ENCODE measurements around the gene C4orf50.

The C4orf50 gene

DNA sequence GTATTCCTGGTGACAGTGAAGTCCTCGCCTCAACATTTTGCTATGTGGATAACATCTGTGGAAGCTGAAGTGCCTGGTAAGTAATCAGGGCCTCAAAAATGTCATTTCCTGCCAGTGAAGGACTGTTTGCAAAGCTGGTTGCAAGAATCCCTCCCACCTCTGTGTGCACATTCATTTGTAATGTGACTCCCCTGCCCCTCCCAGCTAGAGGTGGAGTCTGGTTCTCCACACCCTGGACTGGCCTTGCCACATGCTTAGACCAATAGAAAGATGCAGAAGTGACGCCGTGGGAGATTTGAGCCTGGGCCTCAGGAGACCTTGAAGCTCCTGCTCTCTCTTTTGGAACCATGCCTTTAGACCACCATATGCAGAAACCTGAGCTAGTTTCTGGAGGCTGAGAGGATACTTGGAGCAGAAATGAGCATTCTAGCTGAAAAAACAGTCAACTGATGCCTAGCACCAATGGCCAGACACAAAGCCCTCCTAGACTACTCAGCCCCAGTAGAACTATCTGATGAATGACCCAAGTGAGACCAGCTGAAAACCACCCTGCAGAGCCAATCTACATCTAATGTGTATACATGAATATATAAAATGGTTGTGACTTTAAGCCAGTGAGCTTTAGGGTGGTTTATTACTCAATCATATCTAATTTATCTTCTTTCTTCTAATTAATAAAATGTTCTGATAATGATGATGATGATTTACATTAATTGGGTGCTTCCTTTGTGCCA lies 77.6 kb downstream of the C4orf50 start:
- DNase-seq, result peak in 1 of 2 donors; percentile 2

DNA sequence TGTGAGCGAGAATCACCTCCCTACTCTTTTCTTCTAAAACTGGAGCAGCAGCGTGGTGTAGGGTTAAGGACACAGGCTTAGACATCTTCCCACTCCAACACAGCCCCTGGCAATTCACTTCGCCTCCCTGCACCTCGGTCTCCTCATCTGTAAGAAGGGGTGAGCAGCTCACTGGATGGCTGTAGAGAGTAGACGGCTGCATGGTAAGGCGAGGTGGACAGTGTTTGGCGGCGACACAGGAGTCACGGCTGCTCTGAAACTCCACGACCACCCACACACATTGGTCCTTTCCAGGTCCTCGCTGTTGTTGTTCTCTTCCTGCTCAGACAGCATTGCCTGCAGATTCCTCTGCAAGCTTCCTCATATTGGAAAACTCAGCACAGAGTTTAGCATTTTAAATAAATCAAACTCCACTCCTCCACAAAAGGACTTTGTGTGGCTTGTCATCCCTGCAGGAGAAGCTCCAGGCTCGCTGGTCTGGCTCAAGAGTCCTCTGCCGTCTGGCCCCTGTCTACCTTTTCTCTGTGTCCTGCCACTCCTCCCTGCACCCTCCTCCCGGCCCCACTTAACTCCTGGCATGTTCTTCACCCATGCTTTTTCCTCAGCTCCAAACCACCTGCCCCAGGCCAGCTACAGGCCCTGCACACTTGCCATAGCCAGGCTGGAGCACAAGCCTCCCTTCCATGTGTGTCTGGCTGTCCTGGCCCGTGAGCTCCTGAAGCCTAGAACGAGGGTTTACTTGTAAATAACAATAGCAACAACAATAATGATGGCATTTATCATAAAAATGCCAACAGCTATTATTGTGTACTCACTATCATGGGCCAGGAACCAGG lies 84.0 kb downstream of the C4orf50 start:
- no peak for DNase-seq

DNA sequence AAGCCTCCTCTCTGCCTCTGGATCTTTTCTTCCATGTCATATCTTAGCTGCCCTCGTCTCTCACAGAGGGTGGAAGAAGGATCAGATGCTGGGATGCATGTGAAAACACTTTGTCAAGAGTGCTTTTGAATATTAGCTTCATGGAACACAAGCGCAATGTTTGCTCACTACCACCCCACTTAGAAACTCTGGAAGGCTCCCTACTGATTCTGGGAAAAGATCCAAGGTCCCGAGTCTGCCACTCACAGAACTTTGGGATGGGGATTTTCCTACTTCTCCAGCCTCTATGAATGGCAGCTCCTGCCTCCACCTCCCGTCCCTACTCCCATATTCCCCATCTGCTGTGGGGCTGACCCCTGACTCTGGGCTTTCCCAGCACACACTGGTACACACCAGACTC lies 85.1 kb downstream of the C4orf50 start:
- DNase-seq, result no peak

DNA sequence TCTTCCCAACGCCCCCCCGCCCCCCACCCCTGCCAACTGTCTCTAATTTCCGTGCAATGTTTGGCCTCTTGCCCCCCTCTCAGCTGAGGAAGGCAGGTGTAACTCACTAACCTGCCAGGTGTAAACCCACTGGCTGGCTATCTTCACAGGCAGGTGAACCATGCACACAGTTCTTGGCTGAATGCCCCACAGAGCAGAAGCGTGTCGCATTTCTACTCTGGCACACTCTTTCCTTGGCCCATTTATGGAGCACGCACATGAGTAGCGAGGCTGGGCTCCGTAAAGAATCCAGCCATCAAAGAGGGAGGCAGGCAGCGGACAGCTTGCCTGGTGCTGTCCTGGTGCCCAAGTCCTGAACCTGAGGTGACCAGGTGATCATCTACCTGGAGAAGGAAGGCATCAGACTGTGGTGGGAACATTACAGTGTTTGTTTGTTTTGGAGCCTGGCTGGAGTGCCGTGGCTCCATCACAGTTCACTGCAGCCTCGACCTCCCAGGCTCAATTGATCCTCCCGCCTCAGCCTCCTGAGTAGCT lies 86.1 kb downstream of the C4orf50 start:
- no peak for DNase-seq

DNA sequence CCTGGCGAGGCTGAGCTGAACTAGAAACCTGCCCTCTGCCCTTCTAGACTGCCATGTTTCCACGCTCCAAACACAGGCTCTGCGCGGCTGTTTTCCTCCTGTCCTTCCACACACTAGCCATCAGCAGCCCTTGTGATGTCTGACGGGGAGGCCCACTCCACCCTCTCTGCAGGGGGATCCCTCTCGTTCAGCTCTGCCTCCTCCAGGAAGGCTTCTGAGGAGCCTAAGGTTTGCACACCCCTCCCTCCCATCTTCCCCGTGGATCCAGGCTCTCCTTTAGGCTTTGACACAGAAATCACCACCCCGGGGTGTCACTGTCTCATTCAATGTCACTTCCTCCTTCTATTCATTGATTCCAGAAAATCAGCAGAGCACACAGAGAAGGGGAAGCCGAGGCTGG lies 86.7 kb downstream of the C4orf50 start:
- no peak for DNase-seq

DNA sequence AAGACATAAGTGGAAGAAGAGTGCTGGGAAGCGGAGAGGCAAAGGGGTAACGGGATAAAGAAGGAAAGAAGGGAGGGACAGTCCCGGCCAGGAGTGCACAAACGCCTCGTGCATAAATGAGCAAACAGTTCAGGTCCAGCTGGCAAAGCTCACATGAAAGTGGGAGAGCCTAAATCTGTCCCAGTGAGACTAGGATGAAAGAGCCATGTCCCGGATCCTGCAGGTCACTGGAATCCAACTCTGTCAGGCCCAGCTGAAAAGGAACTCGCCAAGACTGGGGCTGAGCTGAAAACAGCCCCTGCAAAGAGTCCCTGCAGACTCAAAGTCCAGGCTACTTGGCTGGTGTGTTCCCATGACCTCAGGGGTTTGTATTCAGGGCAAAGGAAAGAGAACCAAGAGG lies 87.4 kb downstream of the C4orf50 start:
- no peak for DNase-seq

DNA sequence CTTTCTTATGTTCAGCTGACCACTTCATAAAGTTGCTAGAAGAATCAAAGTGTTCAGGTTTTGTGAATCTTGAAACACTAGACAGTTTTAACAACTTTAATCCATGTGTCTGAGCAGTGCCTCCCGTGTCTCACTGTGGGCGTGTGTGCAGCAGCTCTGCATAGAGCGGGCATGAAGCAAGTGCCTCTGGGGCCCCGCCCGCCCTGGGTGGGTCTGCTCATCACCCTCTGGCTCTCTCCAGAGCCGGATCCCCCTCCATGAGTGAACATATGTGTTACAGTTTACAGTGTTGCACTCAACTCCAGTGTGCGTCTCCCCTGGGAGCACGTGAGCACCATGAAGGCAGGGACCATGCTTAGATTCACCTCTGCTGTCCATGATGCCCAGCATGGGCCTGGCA lies 87.8 kb downstream of the C4orf50 start:
- DNase-seq, result no peak

DNA sequence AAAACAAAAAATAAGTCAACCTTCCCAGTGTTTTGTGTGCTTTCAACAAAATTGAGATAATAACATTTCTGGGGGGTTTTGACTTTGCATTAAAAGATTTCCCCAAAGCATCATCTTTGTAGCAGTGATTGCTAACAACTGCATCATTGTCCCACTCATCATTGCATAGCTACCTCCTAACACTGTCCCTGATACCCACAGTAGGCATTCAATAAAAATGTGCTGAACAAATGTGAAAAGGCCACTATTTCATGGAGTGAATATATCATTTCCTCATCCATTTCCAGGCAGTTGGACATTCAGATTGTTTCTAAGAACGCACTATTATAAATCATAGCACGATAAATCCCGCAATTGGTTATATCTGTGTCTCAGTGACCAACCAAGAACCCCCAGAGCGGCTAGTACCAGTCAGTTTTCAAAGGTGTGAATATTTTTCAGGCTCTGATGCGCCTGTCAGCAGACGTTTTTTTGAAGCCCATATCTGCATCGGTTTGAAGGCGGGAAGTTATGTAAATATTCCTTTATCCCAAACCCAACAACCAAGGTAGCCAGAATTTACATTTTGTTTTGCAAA lies 89.3 kb downstream of the C4orf50 start:
- no peak for DNase-seq

DNA sequence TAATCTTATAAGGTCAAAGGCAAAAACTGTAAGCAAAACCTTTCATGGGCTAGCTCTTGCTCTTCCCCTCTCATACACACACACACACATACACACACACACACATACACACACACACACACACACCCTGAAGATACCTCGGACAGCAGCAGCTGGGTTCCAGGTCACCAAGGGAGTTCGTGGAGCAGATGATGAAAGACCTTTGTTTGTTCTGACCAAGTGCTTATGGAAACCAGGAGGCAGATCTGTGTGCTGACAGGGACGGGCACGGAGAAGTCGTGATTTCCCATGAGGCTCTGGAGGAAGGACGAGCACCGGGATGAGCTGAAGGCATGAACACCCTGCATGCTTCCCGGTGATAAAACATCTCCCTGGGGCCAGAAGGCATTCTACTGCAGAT lies 90.0 kb downstream of the C4orf50 start:
- DNase-seq, result no peak

DNA sequence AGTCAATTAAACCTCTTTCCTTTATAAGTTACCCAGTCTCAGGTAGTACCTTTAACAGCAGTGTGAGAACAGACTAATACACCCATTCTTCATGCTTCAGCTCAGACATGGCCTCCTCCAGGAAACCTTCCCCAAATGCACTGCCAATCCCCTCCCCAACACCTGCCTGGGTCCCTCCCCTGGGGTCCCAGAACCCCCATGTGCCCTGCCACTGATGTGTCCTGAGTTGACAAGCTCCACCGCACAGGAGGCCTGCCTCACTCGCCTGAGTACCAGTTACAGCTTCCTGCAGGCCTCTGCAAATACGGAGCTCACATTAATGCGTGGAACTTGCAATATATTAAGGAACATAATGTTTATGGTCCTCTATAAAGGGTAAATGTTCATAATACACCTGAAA lies 90.5 kb downstream of the C4orf50 start:
- DNase-seq, result no peak

DNA sequence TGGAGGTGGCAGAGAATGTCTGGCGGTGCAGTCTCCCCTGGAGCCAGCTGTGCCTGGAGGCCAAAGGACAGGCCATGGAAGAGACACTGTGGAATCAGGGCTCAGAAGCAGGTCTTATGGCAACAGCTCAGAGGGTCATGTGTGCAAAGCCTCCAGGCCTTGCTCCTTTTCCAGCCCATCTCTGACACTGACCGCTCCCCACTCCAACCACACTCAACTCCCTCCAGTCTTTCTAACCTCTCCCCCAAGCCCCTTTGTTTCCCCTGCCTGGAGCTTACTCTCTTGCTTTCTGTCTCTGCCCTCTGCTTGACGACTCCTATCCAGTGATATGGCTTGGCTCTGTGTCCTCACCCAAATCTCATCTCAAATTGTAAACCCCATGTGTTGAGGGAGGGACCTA lies 91.1 kb downstream of the C4orf50 start:
- DNase-seq, result no peak

DNA sequence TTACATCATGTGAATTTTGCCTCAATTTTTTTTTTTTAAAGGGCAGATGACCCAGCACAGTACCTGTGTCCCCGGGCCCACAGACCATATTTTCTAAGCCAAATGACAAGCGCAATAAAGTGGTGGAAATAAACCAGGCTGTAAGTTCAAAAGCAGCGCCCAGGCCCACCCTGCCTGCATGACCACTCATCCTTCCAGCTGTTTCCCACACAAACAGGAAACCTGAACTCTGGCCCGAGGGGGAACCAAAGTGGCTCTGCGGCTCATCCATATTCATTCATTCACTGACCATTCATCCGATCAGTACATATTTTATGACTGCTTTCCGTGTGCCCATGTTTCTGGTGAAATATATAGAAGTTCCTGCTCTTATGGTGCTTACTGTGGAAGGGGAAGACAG lies 91.6 kb downstream of the C4orf50 start:
- DNase-seq, result no peak

DNA sequence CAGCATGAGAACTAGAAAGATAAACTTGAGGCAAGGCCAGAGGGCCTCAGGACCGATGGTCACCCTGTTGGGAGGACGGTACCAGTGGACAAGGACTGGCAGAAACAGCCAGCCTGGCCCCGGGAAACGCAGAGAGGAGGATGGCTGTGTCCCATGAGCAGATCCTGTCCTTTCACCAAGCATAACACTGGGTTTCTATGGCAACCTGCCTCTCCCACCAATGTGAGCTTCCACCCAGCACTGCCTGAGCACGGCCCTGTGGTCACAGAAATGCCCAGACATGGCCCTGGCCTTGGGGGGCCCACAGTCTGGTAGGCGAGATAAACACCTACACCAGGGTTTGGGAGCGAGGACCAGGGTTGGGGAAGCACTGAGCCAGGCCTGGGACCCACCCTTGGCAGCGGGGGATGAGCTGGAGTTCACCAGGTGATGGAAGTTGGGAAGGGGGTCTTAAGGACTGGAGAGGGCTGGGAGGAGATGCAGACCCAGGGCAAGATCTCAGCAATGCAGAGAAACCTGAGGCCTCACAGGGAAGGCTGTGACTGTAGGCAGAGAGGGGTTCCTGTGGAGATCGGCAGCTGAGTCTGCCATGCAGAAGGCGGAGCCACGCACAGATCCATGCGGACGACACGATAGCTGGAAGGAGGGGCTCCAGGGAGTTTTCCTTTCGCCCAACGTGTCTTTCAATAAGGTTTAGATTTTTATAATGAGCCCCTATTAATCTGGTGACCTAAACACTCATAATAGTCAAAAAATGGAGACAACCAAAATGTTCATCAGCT lies 92.6 kb downstream of the C4orf50 start:
- DNase-seq, result no peak

DNA sequence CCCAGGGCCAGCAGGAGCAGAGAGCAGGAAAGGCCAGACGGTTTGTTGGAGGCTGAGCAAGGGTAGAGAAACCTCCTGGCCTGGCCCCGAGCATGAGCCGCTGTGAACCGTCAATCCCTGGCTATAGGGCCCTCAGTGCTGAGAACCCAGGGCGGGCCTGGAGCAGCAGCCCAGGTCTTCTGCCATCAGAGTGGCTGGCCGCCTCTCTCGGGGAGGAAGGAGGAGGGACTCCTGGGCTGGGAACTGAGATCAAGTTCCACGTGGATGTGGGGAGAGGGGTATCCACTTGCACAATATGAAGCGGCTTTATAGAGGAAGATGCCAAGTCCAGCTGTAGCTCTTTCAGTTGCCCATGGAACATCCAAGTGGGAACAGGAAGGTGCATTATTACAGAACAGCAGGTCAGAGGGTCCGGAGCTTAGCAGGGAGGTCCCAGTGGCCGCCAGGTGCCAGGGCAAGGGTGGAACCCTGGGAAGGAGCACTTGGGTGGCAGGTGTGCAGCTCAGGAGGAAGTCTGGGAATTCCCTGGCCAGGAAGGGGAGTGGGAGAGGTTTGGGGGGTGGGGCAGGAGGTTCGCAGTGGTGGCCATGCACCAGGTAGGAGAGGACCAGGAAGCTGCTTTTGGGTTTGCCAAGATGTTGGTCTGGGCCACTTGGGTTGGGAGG lies 93.6 kb downstream of the C4orf50 start:
- no peak for DNase-seq

DNA sequence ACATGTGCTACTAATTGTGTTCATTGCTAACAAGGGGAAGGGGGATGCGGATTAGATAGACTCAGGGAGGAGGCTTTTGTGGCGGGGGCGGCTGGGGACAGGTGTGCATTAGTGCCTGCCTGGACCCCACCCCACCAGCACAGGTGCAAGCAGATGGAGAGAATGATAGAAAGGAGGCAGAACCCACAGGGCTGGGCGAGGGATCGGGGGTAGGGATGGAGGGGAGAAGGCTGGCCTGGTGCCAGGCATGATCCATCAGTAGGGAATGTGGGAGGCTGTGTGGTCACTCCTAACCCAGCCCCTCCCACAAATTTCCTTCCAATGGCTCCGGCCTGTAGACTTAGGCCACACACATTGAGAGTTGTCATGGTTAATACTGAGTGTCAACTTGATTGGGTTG lies 94.9 kb downstream of the C4orf50 start:
- DNase-seq, result no peak

DNA sequence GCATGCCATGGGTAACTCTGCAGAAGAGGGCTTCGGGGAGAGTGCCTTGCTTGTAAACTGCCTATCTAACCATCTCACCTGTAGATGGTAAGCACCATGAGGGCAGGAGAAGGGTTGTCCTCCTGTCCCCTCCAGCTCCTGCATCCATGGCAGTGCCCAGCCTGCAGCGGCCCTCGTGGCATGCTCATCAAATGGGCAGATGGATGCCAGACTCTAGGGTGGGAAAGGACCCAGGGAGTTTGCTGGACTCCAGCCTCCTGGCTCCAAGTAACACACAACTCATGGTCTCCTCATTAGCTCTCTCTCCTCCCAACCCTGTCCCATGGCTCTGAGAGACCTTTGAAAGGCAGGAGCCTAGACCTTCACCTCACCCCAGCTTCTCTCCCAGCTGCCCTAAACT lies 95.7 kb downstream of the C4orf50 start:
- no peak for DNase-seq

DNA sequence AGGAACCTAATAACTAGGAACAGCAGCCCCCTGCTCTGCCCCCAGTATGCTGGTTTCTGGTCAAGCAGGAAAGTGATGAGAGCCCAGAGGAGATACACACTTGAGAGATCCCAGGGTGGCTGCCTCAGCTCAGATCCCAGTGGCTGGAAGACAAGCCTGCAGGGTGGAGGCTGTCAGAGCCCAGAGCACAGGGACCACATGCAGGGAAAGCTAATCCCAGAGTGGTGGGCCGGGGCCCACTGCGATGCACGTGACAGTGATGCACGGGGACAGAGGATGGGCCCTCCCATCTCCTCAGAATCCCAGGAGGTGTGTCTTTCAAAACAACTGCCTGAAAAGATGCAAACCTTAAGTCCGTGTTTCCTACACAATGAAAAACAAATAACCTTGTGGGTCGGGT lies 96.2 kb downstream of the C4orf50 start:
- no peak for DNase-seq

DNA sequence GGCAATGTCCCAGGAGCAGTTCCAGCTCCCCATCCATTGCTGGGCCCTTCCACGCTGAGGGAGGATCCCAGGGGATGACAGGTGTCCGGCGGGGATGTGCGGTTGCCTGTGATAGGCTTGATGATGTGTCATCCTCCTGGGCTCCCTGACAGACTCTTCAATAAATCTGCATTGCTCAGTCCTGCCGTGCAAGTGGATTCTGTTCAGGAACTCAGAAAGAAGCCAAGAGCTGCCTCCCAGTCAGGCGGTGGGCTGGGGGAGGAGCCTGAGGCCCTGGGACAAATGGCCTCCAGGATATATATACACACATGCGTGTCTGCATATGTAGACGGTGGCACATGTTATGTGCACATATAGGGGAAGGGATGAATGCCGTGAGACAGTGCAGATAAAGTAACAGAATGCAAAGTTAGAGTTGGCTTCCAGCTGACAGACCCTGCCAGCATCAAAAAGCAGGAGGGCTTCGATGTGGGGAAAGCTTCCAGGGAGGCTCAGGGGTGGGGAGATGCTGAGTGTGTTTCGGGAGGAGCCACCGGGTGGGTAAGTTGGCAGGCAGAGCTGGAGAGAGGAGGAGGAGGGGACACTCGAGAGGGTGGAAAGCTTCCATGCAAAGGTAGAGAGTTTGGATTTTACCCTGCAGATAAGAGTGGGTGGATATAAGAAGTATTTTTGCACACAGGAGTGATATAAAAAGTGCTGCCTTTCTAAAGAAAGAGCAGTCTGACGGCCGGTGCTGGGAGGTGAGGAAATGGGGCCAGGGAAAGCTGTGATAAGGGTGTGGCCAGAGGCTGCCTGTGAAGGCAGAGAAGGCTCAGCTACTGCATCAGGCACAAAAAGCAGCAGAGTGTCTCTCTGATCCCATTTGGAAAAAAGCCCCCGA lies 96.9 kb downstream of the C4orf50 start:
- DNase-seq, result no peak

DNA sequence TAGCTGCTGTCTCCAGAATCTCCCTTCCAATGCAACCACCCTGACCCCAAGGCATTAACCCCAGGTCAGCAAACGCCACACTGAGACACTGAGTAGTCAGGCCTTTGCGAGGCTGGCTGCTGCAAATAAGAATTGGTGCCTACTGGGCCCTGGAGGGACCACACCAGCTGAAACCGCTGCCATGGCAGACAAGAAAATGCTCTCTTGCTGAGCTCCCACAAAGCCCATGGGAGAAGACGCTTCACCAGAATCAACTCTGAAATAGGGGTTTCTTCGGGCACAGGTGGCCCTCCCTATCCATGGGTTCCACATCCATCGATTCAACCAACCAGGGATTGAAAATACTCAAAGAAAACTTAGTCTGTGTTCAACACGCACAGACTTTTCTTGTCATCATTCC lies 98.7 kb downstream of the C4orf50 start:
- DNase-seq, result no peak

DNA sequence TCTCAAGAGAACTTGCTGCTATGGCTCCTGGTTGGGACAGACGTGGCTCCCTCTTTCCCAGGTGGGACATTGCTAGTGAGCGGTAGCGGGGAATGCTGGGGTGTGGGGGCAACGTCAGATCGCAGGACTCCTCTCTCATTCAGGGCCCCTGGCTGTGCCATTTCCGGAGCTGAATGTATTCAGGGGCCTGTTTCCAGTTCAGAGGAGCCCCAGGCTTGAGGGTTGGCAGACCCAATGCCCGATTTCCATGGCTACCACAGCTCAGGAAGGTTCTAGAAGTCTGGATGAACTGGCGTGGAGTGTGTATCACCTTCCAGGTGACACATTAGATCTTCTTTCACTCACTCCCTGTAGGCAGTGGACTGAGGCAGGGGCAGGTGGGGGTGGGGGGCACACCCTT lies 99.2 kb downstream of the C4orf50 start:
- DNase-seq, result no peak

DNA sequence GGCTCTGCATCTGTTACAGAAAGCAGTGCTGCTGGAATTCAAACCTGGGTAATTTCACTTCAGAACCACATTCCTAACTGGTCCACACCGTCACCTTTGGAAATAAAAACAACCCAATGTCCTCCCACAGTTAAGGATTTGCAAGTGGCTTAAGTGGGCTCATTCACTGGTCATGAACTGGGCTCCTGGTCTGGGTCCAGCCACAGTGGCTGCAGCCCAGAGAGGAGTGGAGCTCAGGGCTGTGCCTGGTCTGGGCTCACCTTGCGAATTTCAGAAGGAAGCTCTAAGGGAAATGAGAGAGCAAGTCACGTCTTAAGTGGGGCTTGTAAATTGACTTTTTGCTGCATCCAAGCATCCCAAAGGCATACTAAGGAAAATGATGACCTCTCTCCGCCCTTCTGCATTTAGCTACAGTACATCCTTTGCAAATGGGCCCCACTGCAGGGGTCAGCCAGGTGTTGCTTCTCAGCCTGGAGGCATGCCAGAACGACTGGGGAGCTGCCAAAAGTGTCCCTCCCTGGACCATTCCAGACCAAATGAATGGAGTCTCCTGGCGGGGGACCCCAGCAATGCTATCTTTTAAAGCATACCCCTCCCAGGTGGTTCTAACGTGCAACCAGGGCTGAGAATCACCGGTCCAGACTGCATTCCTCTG lies 99.8 kb downstream of the C4orf50 start:
- no peak for DNase-seq
